ENCODE measurements around the gene TEX2. TPM values are rescaled to one million over a fixed set of nuclear protein-coding genes. Genes with fewer than 3 reads are reported as not detected.
A peak's percentile ranks its signal among the peaks of the same experiment; 100 is the strongest.

Gene TEX2
- total RNA-seq, 1 experiment from 2014 or later: 27.9 TPM

DNA sequence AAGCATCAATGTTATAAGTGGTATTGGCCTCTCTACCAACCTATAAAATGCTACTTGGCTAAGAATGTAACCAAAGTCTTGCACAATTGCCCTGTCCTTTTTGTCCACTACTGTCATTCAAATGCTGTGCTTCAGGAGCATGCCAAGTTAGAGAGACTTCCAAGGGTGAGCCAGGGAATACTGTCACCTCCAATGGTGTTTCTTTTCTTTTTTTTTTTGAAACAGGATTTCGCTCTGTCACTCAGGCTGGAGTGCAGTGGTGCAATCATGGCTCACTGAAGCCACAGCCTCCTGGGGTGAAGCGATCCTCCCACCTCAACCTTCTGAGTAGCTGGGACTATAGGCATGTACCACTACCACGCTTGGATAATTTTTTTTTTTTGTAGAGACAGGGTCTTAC, 89.4 kb downstream of the TEX2 start:
- Histone ChIP-seq H4K20me1 (ENCODE audit: insufficient read depth) (no peaks in the 10 kb centered on the region), H3K4me1 (replicated peaks; ENCODE audit: insufficient read depth) (no peaks in the 10 kb centered on the region), H3K36me3 (ENCODE audit: low read depth) (no peaks in the 10 kb centered on the region), H3K27me3 (ENCODE audit: insufficient read depth, low read depth) (no peaks in the 10 kb centered on the region), H3K79me2 (ENCODE audit: low read depth) (no peaks in the 10 kb centered on the region), H2AFZ (no peak overlapping the region), H3K9me2 (ENCODE audit: insufficient read depth) (no peaks in the 10 kb centered on the region), H3F3A (ENCODE audit: insufficient read depth, low read depth) (no peaks in the 10 kb centered on the region), H3K9me3 (ENCODE audit: insufficient read depth, low read depth) (no peaks in the 10 kb centered on the region), H3K4me3 (no peak overlapping the region), H3K4me2 (no peak overlapping the region), H3K27ac (no peak overlapping the region)
- intact Hi-C loops (cut with micrococcal nuclease; ENCODE audit: unreplicated experiment): no loop called here
- ChIA-PET CTCF (no interaction called here), POLR2A (ENCODE audit: unreplicated experiment) (no interaction called here)
- no peak for DNase-seq
- no peak for TF ChIP-seq EZH2 (IDR thresholded peaks at IDR 0.05; ENCODE audit: low read depth)
- TF ChIP-seq, protein P1, sequence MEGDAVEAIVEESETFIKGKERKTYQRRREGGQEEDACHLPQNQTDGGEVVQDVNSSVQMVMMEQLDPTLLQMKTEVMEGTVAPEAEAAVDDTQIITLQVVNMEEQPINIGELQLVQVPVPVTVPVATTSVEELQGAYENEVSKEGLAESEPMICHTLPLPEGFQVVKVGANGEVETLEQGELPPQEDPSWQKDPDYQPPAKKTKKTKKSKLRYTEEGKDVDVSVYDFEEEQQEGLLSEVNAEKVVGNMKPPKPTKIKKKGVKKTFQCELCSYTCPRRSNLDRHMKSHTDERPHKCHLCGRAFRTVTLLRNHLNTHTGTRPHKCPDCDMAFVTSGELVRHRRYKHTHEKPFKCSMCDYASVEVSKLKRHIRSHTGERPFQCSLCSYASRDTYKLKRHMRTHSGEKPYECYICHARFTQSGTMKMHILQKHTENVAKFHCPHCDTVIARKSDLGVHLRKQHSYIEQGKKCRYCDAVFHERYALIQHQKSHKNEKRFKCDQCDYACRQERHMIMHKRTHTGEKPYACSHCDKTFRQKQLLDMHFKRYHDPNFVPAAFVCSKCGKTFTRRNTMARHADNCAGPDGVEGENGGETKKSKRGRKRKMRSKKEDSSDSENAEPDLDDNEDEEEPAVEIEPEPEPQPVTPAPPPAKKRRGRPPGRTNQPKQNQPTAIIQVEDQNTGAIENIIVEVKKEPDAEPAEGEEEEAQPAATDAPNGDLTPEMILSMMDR (conservative IDR thresholded peaks at IDR 0.05): no peak
- BruUV-seq (replicated peaks): no TSS peak

DNA sequence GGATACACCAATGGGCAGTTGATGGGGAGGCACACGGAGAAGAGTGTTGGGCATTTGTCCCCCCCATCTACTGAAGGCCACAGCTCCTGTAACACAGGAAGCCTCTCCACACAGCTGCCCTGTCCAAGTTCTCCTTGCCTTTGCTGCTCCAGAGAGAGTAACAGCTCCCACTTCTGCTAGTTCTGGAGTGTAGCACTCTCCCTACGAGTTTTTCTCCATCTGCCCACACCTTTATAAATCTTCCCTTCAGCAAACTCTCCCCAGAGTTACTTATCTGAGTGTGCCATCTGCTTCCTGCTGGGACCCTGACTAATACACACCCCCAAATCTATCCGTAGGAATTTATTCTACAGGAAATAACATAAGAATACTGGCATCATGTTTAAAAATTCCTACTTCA, 90.5 kb downstream of the TEX2 start:
- Histone ChIP-seq H3K79me2 (ENCODE audit: low read depth) (no peaks in the 10 kb centered on the region), H4K20me1 (ENCODE audit: insufficient read depth) (no peaks in the 10 kb centered on the region), H3K36me3 (ENCODE audit: low read depth) (no peaks in the 10 kb centered on the region), H3K9me3 (ENCODE audit: insufficient read depth, low read depth) (no peaks in the 10 kb centered on the region), H3K4me3 (no peak overlapping the region), H3K9me2 (ENCODE audit: insufficient read depth) (no peaks in the 10 kb centered on the region), H2AFZ (no peak overlapping the region), H3K27me3 (ENCODE audit: insufficient read depth, low read depth) (no peaks in the 10 kb centered on the region), H3K4me1 (replicated peaks; ENCODE audit: insufficient read depth) (no peaks in the 10 kb centered on the region), H3K27ac (no peak overlapping the region), H3K4me2 (no peak overlapping the region), H3F3A (ENCODE audit: insufficient read depth, low read depth) (no peaks in the 10 kb centered on the region)
- ChIA-PET CTCF (no interaction called here), POLR2A (ENCODE audit: unreplicated experiment) (interaction anchor here (1.1 kb wide), 1 partner anchor 23 kb away, joined by 4 read pairs; no protein-coding TSS in a partner anchor)
- DNase-seq: no peak
- intact Hi-C loops (cut with micrococcal nuclease; ENCODE audit: unreplicated experiment): no loop called here
- BruUV-seq (replicated peaks): no TSS peak
- no peak for TF ChIP-seq EZH2 (IDR thresholded peaks at IDR 0.05; ENCODE audit: low read depth)
- TF ChIP-seq, protein P1 (conservative IDR thresholded peaks at IDR 0.05): no peak

DNA sequence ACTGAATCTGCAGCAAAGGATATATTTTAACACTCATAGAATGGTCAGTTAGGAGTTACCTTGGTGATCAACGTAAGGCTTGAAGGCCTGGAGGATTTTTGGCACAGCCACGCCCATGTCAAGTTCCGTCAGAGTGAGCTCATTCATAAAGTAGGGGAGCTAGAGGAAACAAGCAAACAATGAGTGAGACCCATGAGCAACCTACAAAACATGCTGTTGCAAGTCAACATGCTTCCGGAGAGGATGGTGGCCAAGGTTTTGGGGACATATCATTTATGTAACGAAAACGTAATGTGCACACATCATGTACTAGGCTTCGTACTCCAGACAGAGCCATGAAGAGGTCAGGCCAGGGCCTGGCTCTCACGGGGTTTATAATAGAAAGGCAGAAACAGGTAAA, 92.0 kb downstream of the TEX2 start:
- intact Hi-C loops (cut with micrococcal nuclease; ENCODE audit: unreplicated experiment): no loop called here
- TF ChIP-seq, protein P1 (conservative IDR thresholded peaks at IDR 0.05): no peak
- TF ChIP-seq EZH2 (IDR thresholded peaks at IDR 0.05; ENCODE audit: low read depth): no peak
- H3K4me3 ChIP-seq: no peak overlapping the region
- no peaks in the 10 kb centered on the region for H3K4me1 ChIP-seq (replicated peaks; ENCODE audit: insufficient read depth)
- no peak overlapping the region for H3K4me2 ChIP-seq
- no peaks in the 10 kb centered on the region for H4K20me1 ChIP-seq (ENCODE audit: insufficient read depth)
- H3F3A ChIP-seq (ENCODE audit: insufficient read depth, low read depth): no peaks in the 10 kb centered on the region
- DNase-seq: peak in 1 of 2 experiments; percentile 45
- H3K27me3 ChIP-seq (ENCODE audit: insufficient read depth, low read depth): no peaks in the 10 kb centered on the region
- H3K9me3 ChIP-seq (ENCODE audit: insufficient read depth, low read depth): no peaks in the 10 kb centered on the region
- ChIA-PET POLR2A (ENCODE audit: unreplicated experiment) (interaction anchor here (0.5 to 0.6 kb wide), 3 partner anchors 12 to 430 kb away, joined by 3 to 9 read pairs (median 4); no protein-coding TSS in a partner anchor), CTCF (interaction anchor here (0.6 kb wide), 1 partner anchor 111 kb away, joined by 6 read pairs; no protein-coding TSS in a partner anchor)
- H2AFZ ChIP-seq: no peak overlapping the region
- H3K9me2 ChIP-seq (ENCODE audit: insufficient read depth): no peaks in the 10 kb centered on the region
- H3K36me3 ChIP-seq (ENCODE audit: low read depth): no peaks in the 10 kb centered on the region
- no peak overlapping the region for H3K27ac ChIP-seq
- BruUV-seq (replicated peaks): no TSS peak
- H3K79me2 ChIP-seq (ENCODE audit: low read depth): no peaks in the 10 kb centered on the region

Measured in PC-9 (cell line).